EL (cell line): ENCODE data around the gene TMEM242.

Experiments
- DNase-seq: peaks from one replicate; pipeline ENCODE4 v3.0.0-alpha.2; 2016

The TMEM242 gene

DNA sequence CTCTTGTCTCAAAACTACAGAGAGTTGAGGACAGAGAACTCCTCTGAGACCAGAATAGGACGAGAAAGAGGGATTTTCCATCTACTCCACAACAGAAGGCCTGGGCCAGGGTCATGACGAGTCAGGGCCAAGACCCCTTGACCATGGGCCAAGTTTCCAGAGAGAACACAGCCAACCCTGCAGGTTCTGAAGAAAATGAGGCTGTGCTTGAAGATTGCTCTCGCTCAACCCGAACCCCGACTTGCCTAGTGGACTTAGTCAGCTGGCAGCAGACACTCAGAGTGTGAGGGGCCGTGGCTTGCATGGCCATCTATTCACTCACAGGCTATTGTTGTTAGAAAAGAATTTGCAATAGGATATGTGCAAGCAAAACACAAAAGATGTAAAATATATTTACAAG, 54.5 kb downstream of the TMEM242 start:
- DNase-seq: no peak

DNA sequence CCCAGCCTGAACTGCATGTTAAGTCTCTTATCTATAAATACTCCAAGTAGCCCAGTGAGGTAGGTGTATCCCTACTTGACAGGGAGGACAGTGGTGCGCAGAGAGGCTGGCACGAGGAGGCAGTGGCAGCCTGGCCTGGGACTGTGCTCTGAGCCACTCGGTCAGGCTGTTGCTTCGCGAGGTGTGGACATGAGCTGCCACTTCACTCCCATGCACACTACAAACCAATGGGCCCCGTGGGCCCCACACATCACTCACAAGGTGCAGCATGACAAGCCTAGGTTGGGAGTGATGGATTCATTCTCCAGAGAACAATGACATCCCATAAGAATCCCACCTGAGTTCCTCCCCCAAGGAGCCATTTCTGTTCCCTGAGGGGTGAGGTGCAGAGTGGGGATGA, 54.9 kb downstream of the TMEM242 start:
- no peak for DNase-seq

DNA sequence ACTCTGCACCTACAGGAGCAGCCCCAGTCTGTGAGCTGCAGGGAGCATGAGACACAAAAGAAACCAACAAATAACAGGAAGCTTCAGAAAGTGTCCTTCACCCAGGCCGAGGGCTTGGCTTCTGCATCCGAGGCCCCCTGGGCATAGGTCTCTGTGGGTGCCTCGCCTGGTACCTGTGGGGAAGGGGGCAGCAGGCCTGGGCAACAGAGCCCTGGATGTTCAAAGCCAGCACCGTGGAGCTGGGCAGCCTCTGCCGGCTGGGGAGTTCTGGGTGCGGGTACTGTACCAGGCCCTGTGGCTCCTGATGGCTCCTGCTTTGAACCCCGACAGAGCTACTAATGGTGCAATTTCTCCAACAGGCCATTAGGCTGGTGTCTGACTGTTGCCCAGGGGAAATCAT, 55.7 kb downstream of the TMEM242 start:
- DNase-seq: no peak

DNA sequence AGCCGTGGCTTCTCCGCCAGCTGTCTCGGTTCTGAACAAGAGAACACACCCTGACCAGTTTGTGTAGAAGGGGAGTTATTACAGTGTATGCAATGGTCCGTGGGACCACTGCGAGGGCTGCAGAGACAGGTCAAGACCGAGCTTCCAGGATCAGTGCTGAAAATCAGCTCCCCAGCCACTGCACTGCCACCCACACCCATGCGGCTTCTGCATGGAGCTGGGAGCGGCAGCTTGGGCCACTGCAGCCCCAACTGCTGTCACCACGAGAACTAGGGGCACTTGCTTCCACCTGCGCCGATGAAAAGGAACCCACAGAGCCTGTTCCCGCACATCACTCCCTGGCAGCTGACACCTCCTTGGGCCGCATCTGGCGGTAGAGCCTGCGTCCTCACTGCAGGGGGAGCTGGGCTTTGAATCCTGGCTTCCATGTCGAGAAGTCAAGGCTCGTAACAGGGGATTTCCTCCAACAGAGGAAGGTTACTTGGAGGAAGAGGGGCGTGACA, 56.2 kb downstream of the TMEM242 start:
- no peak for DNase-seq

DNA sequence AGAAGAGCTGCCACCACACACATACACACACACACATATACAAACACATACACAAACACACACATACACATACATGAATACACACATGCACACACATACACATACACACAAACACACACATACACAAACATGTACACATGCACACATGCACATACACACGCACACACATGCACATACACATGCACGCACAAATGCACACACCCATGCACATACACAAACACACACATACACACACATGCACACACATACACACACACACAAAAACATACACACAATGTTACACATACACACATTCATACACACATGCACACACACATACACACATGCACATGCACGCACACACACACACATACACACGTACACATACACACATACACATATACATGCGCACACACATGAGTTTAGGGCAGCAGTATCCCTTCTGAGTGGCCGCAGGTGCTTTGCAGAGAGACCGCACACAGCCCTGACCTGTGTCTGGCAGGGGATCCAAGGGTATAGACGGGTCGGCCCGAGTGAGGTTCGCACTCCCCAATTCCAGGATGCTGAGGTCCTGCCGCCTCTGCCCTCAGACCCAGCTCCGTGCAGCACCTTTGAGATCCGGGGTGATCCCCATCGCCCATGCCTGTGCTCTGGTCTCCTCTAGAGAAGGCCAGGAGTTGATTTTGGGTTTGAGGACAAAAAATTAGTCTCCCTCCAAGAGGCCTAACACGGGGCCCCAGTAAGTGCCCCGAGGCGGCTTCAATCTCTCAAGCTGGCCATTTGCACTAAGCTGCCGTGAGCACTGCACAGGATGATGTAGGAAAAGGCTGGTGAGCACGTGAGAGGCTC, 56.8 kb downstream of the TMEM242 start:
- DNase-seq: no peak

DNA sequence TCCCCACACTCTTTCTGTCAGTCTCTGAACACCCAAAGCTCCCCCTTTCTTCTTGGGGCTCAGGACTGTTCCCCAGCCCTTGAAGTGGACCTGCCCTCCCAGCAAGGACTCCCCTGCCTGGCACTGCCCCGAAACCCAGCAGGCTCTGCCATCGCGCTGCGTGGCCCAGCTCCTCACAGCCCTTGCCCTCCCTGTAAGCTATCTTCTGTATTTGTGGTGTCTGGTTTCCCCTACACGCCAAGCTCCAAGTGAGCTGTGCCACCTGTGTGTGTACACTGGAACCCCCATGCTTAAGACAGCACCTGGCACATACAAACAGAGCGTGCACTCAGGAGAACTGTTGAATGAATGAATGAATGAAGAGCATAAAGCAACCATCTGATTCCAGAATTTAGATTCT, 57.7 kb downstream of the TMEM242 start:
- no peak for DNase-seq

DNA sequence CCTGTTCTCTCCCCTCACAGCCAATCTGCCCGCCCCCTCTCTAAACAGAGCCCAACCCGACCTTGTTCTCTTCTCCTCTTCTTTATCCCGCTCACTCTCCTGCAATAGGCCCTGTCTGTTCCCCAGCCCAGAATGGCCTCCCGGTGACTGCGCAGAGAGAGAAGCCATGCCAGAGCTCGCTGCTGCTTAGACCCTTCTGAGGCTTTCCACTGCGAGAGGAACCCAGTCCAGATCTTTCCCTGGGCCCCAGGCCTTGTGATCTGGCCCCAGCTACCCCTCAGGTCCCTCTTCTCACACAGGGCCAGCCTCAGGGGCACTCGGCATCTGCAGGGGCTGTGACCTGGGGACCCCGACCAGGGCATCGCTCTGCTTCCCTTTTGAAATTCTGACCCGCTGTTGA, 58.1 kb downstream of the TMEM242 start:
- DNase-seq: no peak

DNA sequence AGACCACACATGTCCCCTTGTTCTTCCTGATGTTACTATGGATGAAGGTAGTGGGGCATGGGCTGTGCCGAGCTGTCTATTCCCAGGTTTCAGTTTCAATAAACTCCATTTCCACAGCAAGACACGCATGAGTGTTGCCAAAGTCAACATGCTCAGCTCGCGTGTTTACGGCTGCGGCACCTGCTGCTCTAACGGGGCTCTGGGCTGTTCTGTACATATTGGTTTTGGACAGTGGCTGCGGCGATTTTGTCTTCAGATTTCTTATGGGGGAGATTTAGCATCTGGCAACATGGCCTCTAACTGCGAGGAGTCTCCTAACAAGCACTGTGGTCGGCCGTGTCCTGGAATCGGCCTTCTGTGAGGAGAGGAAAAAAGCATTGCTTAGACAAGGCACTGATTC, 58.6 kb downstream of the TMEM242 start:
- no peak for DNase-seq

DNA sequence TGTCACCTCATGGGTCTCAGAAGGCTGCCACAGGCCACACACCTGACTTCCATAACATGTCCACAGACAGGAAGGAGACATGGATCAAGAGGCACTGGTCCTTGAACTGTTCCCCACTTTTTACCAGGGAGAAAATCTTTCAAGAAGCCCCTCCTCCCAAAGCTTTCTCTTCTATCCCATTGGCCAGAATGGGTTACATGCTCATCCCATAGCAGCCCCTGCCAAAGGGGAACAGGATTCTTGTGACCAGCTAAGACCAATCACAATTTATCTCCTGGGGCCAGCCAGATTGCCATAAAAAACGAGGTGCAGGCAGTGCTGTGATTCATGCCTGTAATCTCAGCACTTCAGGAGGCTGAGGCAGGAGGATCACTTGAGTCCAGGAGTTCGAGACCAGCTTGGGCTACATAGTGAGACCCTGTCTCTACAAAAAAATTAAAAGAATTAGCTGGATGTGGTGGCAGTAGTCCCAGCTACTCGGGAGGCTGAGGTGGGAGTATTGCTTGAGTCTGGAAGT, 59.4 kb downstream of the TMEM242 start:
- DNase-seq: no peak

DNA sequence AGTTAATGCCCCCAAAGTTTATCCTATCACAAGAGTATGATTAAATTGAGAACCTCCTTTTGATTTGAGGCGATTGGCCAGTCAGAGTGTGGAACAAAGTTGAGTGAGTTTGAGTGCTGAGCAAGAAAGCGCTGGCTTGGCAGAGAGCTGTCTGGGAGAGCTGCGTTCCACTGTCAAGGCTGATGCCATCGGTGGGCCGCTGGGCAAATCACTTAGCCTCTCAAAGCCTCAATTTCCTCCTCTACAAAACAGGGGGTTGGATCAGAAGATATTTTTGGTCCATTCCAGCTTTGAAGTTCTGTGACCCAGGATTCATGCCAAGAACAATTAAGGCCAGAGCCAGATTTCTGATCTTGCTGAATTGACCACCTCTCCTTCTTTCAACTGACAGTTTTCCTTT, 60.2 kb downstream of the TMEM242 start:
- DNase-seq: no peak

DNA sequence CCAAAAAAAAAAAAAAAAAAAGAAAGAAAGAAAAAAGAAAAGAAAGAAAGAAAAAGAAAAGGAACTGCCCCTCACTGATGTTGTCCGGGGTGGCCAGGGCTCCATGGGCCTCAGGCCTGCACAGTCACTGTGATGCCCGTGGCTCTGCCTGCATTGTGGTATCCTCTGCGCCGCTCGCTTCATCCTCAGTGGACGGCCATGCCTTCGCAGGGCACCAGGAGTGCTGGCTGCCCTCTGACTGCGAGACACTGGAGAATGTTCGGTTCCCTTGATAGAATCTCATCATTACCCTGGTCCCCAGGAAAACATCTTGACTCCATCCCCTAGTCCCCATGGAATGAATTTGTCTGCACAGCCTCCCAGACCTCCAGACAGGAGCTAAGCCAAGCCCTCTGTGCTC, 61.7 kb downstream of the TMEM242 start:
- no peak for DNase-seq

DNA sequence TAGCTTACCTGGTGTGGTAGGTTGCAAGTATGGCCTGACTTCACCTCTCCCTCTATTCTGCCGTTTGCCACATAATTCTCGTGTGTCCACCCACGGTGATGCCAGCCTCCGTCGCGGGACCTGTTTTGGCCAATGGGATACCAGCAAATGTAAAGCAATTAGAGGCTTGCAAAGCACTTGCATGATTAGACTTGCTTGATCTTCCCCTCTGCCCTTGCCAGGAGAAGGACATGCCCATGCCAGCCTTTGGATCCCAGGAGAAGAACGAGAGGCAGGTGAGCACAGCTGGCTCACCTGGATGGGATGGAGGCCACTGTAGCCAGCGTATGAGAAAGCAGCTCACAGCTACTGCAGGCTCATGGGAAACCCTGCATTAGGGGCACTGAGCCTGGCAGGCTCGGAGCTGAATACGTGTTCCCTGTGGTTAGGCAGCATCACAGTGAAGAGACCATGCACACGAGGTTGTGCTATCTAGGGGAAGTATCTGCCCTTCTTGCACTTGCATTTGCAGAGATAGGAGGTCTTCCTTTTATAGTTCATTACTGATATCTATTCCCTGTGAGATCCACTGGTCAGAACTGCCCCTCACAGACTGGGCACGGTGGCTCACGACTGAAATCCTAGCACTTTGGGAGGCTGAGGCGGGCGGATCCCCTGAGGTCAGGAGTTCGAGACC, 62.4 kb downstream of the TMEM242 start:
- DNase-seq: no peak

DNA sequence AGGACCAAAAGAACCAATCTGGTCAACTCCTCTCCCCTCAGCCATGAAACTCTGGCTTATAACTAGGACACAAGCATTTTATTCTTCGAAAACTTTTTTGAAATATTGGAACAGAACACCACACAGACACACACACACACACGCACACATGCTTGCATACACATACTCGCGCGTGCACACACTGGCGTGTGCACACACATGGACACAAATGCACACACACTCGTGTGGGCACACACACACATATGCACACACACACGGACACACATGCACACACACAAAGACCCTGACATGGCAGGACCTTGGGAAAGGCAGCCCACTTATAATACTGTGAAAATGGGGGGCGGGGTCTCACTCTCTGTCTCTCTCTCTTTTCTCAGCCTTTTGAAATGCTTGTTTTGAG, 63.9 kb downstream of the TMEM242 start:
- no peak for DNase-seq

DNA sequence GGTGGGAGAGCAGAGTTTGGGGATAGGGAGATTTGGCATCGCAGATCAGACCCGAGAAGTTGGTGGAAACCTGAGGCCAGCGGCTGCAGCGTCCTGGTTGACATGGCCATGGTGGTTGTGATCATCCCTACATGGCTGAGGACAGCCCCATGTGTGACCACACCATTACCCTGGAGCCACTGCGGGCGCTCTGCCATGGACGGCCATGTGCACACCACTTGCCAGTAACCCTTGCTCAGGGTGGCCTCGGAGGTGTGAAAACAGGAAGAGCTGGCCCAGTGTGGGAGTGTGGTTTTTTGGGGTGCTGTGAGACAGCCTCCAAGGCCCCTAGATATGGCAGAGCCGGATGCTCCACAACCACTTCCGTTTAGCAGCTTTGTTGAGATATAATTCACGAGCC, 64.4 kb downstream of the TMEM242 start:
- no peak for DNase-seq

DNA sequence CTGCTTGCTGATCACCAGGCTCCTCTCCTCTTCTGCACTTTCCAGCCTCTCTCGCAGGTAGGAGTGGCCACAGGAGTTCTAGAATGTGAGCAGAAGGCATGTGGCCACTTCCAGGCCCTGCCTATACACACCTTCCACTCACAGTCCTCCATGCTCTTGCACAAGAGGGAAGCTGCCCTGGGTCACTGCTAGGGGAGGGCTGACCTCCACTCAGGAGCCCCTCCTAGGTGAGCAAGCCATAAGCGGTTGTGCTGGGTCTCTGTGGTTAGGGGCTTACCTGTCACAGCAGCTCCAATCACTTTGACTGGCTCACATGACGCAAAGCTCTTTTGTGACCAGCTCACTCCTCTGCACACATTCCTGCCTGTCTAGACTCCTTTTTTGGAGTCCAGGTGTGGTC, 68.2 kb downstream of the TMEM242 start:
- no peak for DNase-seq

DNA sequence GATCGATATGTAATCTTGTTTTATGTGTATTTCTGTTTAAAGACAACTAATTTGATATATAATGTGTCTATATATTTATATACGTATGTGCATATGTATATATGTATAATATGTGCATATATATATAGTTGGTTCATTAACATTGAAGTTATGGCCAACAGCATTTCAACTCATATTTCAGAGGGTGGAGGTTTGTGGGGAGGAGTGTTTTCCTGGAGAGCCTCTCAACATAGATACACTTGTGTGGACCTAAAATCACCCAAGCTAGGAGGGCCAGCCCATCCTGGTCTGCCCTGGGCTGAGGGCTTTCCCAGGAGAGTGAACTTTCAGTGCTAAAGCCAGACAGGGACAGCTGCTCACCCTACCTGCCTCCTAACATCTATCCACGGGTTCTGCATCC, 68.8 kb downstream of the TMEM242 start:
- no peak for DNase-seq

DNA sequence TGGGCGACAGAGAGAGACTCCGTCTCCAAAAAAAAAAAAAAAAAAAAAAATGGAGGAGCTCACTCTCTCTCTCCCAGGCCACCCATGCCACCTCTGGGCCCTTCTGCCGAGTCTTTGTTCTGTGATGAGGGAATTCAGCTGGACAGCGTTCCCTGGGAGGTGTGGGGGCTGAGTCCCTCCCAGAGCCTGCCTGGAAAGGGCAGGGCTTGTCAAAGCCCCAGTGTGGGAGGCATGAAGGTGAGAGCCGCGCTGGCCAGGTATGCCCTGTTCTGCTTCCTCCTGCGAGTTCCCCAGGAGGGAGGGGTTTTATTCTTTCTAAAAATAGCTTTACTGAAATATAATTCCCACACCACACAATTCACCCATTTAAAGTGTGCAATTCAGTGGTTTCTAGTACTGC, 69.6 kb downstream of the TMEM242 start:
- DNase-seq: no peak

DNA sequence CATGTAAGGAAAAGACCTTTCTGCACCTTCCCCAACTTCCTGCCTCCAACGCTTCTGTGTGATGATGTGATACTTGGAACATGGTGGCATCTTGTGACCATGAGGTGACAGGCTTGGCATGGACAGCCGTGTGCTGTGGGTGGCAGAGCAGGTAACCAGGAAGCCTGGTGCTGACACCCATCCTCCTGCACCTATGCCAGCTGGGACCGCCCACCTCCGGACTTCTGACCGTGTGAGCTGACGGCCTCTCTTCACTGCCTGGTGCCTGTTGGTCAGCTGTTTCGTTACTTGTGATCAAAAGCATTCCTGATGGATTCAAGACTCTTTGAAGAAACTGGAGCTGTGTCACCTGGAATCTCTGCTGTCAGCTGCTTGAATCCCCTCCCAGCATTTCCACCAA, 70.3 kb downstream of the TMEM242 start:
- no peak for DNase-seq

DNA sequence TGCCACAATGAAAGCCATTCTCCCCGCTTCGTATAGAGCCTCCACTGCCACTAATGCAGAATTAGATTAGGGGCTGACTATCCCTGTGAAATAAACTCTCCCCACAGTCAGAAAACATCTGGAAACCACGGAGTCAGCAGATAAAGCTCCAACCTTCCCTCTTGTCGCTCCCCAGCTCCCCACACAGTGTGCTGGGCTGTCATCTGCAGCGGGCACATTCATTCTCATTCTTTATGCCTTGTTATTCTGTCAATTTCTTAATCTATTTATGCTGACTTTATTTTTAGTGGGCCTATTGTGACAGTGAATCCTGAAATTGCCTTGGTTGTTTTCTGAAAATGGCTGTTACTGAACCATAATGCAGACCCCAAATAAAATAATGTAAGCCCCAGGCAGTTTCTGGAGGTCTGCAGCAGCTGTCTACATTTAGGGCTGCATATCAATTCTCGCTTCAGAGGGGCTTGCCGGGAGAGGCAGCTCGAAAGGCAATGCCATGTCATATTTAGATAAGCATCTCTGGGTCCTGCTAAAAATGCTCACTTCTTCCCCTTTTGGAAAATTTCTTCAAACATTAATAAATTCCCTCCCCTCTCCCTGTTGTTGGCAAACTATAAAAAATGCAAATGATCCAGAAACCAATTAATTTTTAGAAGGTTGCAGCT, 71.6 kb downstream of the TMEM242 start:
- no peak for DNase-seq

DNA sequence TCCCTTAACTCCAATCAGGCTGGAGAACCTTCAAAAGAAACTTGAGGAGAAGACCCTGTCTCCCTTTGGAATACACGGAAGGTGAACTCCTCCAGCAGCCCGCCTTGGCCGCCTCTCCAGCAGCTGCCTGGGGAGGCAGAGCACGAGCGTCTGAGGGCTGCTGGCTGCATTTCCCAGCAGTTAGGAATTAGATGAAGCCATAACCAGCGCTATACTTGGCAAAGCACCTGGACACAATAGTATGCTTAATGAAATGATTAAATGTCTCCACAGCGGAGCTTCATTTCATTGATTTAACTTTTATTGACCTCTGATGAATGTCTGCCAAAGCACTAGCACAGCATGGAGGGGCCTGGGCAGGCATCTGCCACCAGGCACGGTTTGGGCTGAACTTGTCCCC, 73.5 kb downstream of the TMEM242 start:
- no peak for DNase-seq

DNA sequence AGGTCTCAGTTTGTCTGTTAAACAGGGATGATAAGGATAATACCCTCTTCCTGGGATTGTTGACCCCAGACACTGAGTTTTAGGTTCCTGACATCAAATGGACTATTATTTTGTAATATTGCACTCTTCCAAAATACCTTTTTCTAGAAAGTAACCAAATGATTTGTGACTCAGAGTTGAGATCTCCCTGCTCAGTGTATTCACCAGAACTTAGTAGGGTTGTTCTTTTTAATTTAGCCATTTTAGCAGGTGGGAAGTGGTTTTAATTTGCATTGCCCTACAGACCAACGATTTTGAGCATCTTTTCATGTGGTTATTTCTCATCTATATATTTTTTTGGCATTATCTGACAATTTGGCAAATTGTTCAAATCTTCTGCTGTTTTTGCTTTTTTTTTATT, 75.1 kb downstream of the TMEM242 start:
- no peak for DNase-seq

DNA sequence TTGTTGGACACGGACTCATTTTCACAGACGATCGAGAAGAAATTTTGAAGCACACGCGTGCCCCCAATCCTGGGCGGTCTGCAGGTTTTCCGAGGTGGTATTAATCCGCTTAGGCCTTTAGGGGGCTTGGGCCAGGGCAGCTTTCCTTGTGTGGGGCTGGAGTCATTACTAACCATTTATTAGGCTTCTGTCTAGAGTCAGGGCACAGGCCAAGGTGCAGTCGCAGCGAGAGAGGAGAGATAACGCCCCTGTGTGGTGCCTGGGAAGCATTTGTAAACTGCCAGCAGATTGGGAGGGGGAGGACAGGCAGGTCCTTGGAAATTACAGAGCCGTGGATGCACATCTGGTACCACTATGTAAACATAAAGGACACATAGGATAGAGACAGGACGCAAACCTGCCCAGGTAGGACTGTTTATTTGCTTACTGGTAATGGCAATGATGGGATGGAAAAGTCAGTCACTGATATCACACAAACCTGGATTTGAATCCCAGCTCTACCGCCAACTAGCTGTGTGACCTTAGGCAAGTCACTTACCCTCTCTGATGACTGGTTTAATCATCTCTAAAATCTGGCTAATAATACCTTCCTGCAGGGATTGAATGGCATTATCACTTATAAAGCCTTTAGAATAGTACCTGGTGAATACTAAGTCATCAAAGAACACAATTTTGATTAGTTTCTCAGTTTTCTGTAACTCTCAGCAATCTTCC, 76.4 kb downstream of the TMEM242 start:
- no peak for DNase-seq

DNA sequence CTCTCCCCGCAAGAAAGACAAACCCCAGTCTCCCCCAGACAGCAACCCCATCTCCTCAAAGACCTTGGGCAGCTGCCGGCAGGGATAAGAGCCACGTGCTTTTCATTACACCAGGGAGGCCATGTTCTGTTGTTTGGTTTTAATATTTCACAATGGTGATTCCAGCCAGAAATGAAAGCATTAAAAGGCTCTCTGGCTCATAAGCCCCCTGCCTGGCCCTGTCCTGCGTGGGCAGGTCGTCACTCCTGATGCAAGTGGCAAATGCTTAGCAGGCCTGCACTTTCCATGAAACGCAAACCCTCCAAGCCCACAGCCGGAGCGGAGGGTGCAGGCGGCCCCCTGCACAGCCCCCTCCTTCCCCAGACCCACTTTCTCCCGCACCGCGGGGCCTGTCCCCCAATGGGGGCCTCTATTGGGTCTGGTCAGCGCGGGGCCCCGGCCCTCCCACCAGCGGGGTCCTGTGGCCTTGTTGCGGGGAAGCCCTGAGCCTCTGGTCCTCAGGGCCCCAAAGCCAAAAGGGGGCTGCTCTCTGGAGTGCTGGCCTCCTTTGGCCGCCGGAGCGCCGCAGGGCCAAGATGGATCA, 77.2 kb downstream of the TMEM242 start:
- DNase-seq: no peak
